Kidney epithelial cell (primary cell): ENCODE results near the gene UBE2L6. TPM values are rescaled to one million over a fixed set of nuclear protein-coding genes. Genes with fewer than 3 reads are reported as not detected.

ENCODE experiments used
- DNase-seq: peaks from one replicate; pipeline ENCODE4 v3.0.0-alpha.2; 2010; ENCODE audit warnings: low read depth
- H3K27me3 ChIP-seq: 2 replicates; pipeline ENCODE4 v1.6.0; 2011; ENCODE audit warnings: low read length; ENCODE audit not compliant: control insufficient read depth, insufficient read depth
- H3K36me3 ChIP-seq: 2 replicates; pipeline ENCODE4 v1.5.1; 2011; ENCODE audit warnings: low read length; ENCODE audit not compliant: control insufficient read depth, insufficient read depth
- H3K4me3 ChIP-seq: 2 replicates; pipeline ENCODE4 v1.5.1; 2011; ENCODE audit warnings: low read depth, mild to moderate bottlenecking, control low read depth, low read length
- CTCF ChIP-seq: IDR thresholded peaks from 2 replicates; pipeline ENCODE4 v1.5.1; 2011; ENCODE audit warnings: mild to moderate bottlenecking, moderate library complexity, low read length, control low read depth, inconsistent platforms; ENCODE audit not compliant: insufficient read depth, poor library complexity, severe bottlenecking
- total RNA-seq: library from RNA; depleted of rRNA; stranded (reverse); fragments of >200 nt; gene quantifications from 2 replicates; pipeline ENCODE4 v1.2.3, GENCODE V29; 2015

The UBE2L6 gene
- total RNA-seq, 1 donor from 2014 or later, result 47.1 TPM

GRCh38 chr11:57596266-57596885 is 28.9 kb upstream of the UBE2L6 start:
- Histone ChIP-seq H3K4me3 (no peak overlapping the region), H3K36me3 (no peaks in the 10 kb centered on the region), H3K27me3 (peaks cover 8% of the 10 kb centered on the region)
- DNase-seq, result no peak
- TF ChIP-seq CTCF, result no peak

- Histone ChIP-seq H3K36me3 (no peaks in the 10 kb centered on the region), H3K4me3 (no peak overlapping the region), H3K27me3 (peaks cover 3% of the 10 kb centered on the region)
- no peak for TF ChIP-seq CTCF
- DNase-seq, result no peak
These were observed 20.7 kb upstream of the UBE2L6 start for GRCh38 chr11:57588046-57588710.

GRCh38 chr11:57586711-57587245 is 19.3 kb upstream of the UBE2L6 start:
- no peak for DNase-seq
- no peaks in the 10 kb centered on the region for H3K27me3 ChIP-seq
- no peak for TF ChIP-seq CTCF
- H3K36me3 ChIP-seq, result no peaks in the 10 kb centered on the region
- no peak overlapping the region for H3K4me3 ChIP-seq

GRCh38 chr11:57585301-57585700 is 17.8 kb upstream of the UBE2L6 start:
- no peaks in the 10 kb centered on the region for H3K36me3 ChIP-seq
- no peaks in the 10 kb centered on the region for H3K27me3 ChIP-seq
- TF ChIP-seq CTCF, result no peak
- no peak for DNase-seq
- H3K4me3 ChIP-seq, result no peak overlapping the region

- Histone ChIP-seq H3K4me3 (no peak overlapping the region), H3K27me3 (no peaks in the 10 kb centered on the region), H3K36me3 (no peaks in the 10 kb centered on the region)
- no peak for TF ChIP-seq CTCF
- DNase-seq, result no peak
These were observed 16.9 kb upstream of the UBE2L6 start for GRCh38 chr11:57584341-57584740.
